HepG2 (cell line): Measurements from ENCODE around the gene ACSM5. TPM values are rescaled to one million over a fixed set of nuclear protein-coding genes. Genes with fewer than 3 reads are reported as not detected.

Experiments
- CBFB ChIP-seq: sonication (generic); formaldehyde crosslinking; IDR thresholded peaks from 2 replicates; pipeline ENCODE4 v1.4.0; 2020; ENCODE audit warnings: missing genetic modification reagents
- HES4 ChIP-seq: sonication (generic); formaldehyde crosslinking; IDR thresholded peaks from 2 replicates; pipeline ENCODE4 v1.9.0; 2021; ENCODE audit warnings: mild to moderate bottlenecking, missing genetic modification reagents, borderline replicate concordance
- RFXAP ChIP-seq: sonication (generic); formaldehyde crosslinking; IDR thresholded peaks from 2 replicates; pipeline ENCODE4 v1.4.0; 2020; ENCODE audit warnings: missing genetic modification reagents, borderline replicate concordance
- TBX2 ChIP-seq: sonication (generic); formaldehyde crosslinking; IDR thresholded peaks from 2 replicates; pipeline ENCODE4 v1.5.0; 2020; ENCODE audit warnings: missing genetic modification reagents, mild to moderate bottlenecking, borderline replicate concordance
- ZNF451 ChIP-seq: sonication (generic); formaldehyde crosslinking; IDR thresholded peaks from 2 replicates; pipeline ENCODE4 v1.5.0; 2020; ENCODE audit warnings: mild to moderate bottlenecking, missing genetic modification reagents
- ZNF687 ChIP-seq: sonication (generic); formaldehyde crosslinking; IDR thresholded peaks from 2 replicates; pipeline ENCODE4 v1.5.1; 2020; ENCODE audit warnings: mild to moderate bottlenecking, missing genetic modification reagents, moderate library complexity
- polyA plus RNA-seq, 8 experiments: library from polyadenylated mRNA; depleted of rRNA in 3 of 8; stranded (reverse) in 7 of 8; unstranded in 1 of 8; fragments of >200 nt; fragmentation: Illumina TruSeq in 4 of 8; extraction: Trizol in 4 of 8; gene quantifications; 2 replicates each; pipeline versions ENCODE4 v1.2.1 to v1.2.3, GENCODE V29; 2011 to 2016; ENCODE audit warnings: low read depth in 4 of 8, missing spikeins in 1 of 8, mixed read lengths in 1 of 8; ENCODE audit not compliant: insufficient read depth in 1 of 8
- total RNA-seq, 5 experiments: library from RNA; depleted of rRNA; stranded (reverse); fragments of >200 nt; fragmentation: Illumina TruSeq; extraction: Trizol; gene quantifications; 2 replicates each; pipeline ENCODE4 v1.2.3, GENCODE V29; 2016; ENCODE audit warnings: low read depth in 1 of 5
- TF ChIP-seq, protein P1 (sequence below): sonication (generic); formaldehyde crosslinking; IDR thresholded peaks from 2 replicates; pipeline ENCODE4 v1.4.0; 2020; ENCODE audit warnings: missing genetic modification reagents, borderline replicate concordance
- TF ChIP-seq, protein P2 (sequence below): IDR thresholded peaks from 2 replicates; pipeline ENCODE4 v1.6.1; 2016; ENCODE audit warnings: missing compliant biosample characterization, missing genetic modification reagents, borderline replicate concordance
- TF ChIP-seq, protein P3 (sequence below): sonication (generic); formaldehyde crosslinking; IDR thresholded peaks from 2 replicates; pipeline ENCODE4 v1.4.0; 2020; ENCODE audit warnings: mild to moderate bottlenecking, missing genetic modification reagents

ACSM5 gene
- total and polyA plus RNA-seq, 2 of the 13 experiments (the other 11 are each of a cell fraction or from before 2014, with no cell fraction given): 9.1 to 15.0 TPM

DNA sequence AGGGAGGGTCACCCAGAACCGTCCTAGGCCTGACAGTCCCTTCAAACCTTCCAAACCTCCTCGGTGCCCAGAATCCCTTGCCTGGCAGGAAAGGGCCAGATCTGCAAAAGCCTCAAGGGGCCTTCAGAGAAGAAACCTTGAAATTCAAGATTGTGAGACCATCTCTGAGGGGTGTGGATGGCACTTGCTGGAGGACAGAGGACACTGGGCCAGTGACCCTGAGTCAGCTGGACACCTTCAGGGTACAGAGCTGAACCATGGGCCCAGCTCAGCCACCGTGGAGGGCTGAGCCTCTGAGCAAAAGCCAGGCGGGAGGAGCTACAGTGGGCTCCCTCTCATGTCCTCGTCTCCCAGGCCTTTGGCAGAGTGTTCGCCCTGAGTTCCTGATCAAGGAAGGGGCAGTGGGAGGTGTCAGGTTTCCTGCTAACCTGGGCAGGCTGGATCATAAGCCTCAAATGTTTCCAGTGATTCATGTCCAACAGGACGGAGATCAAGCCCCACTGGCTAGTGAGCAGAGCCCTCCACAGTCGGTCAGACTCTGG, 7.8 kb upstream of the ACSM5 start (continued):
- 0 out of 2 replicates have a peak, but pooled peaks have one; percentile 19 for TF ChIP-seq CBFB (CRISPR knock-in tag)
- TF ChIP-seq, protein P1, sequence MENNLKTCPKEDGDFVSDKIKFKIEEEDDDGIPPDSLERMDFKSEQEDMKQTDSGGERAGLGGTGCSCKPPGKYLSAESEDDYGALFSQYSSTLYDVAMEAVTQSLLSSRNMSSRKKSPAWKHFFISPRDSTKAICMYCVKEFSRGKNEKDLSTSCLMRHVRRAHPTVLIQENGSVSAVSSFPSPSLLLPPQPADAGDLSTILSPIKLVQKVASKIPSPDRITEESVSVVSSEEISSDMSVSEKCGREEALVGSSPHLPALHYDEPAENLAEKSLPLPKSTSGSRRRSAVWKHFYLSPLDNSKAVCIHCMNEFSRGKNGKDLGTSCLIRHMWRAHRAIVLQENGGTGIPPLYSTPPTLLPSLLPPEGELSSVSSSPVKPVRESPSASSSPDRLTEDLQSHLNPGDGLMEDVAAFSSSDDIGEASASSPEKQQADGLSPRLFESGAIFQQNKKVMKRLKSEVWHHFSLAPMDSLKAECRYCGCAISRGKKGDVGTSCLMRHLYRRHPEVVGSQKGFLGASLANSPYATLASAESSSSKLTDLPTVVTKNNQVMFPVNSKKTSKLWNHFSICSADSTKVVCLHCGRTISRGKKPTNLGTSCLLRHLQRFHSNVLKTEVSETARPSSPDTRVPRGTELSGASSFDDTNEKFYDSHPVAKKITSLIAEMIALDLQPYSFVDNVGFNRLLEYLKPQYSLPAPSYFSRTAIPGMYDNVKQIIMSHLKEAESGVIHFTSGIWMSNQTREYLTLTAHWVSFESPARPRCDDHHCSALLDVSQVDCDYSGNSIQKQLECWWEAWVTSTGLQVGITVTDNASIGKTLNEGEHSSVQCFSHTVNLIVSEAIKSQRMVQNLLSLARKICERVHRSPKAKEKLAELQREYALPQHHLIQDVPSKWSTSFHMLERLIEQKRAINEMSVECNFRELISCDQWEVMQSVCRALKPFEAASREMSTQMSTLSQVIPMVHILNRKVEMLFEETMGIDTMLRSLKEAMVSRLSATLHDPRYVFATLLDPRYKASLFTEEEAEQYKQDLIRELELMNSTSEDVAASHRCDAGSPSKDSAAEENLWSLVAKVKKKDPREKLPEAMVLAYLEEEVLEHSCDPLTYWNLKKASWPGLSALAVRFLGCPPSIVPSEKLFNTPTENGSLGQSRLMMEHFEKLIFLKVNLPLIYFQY (CRISPR knock-in tag): peak; percentile 63; the same call in 1 of the 2 replicates
- no peak for TF ChIP-seq RFXAP (CRISPR knock-in tag)
- no peak for TF ChIP-seq HES4
- TF ChIP-seq, protein P2, sequence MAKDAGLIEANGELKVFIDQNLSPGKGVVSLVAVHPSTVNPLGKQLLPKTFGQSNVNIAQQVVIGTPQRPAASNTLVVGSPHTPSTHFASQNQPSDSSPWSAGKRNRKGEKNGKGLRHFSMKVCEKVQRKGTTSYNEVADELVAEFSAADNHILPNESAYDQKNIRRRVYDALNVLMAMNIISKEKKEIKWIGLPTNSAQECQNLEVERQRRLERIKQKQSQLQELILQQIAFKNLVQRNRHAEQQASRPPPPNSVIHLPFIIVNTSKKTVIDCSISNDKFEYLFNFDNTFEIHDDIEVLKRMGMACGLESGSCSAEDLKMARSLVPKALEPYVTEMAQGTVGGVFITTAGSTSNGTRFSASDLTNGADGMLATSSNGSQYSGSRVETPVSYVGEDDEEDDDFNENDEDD (CRISPR knock-in tag): 0 out of 2 replicates have a peak, but pooled peaks have one; percentile 18
- peak; percentile 77 for TF ChIP-seq TBX2
- TF ChIP-seq ZNF451: 0 out of 2 replicates have a peak, but pooled peaks have one; percentile 63
- TF ChIP-seq ZNF687 (CRISPR knock-in tag): peak; percentile 87
- TF ChIP-seq, protein P3, sequence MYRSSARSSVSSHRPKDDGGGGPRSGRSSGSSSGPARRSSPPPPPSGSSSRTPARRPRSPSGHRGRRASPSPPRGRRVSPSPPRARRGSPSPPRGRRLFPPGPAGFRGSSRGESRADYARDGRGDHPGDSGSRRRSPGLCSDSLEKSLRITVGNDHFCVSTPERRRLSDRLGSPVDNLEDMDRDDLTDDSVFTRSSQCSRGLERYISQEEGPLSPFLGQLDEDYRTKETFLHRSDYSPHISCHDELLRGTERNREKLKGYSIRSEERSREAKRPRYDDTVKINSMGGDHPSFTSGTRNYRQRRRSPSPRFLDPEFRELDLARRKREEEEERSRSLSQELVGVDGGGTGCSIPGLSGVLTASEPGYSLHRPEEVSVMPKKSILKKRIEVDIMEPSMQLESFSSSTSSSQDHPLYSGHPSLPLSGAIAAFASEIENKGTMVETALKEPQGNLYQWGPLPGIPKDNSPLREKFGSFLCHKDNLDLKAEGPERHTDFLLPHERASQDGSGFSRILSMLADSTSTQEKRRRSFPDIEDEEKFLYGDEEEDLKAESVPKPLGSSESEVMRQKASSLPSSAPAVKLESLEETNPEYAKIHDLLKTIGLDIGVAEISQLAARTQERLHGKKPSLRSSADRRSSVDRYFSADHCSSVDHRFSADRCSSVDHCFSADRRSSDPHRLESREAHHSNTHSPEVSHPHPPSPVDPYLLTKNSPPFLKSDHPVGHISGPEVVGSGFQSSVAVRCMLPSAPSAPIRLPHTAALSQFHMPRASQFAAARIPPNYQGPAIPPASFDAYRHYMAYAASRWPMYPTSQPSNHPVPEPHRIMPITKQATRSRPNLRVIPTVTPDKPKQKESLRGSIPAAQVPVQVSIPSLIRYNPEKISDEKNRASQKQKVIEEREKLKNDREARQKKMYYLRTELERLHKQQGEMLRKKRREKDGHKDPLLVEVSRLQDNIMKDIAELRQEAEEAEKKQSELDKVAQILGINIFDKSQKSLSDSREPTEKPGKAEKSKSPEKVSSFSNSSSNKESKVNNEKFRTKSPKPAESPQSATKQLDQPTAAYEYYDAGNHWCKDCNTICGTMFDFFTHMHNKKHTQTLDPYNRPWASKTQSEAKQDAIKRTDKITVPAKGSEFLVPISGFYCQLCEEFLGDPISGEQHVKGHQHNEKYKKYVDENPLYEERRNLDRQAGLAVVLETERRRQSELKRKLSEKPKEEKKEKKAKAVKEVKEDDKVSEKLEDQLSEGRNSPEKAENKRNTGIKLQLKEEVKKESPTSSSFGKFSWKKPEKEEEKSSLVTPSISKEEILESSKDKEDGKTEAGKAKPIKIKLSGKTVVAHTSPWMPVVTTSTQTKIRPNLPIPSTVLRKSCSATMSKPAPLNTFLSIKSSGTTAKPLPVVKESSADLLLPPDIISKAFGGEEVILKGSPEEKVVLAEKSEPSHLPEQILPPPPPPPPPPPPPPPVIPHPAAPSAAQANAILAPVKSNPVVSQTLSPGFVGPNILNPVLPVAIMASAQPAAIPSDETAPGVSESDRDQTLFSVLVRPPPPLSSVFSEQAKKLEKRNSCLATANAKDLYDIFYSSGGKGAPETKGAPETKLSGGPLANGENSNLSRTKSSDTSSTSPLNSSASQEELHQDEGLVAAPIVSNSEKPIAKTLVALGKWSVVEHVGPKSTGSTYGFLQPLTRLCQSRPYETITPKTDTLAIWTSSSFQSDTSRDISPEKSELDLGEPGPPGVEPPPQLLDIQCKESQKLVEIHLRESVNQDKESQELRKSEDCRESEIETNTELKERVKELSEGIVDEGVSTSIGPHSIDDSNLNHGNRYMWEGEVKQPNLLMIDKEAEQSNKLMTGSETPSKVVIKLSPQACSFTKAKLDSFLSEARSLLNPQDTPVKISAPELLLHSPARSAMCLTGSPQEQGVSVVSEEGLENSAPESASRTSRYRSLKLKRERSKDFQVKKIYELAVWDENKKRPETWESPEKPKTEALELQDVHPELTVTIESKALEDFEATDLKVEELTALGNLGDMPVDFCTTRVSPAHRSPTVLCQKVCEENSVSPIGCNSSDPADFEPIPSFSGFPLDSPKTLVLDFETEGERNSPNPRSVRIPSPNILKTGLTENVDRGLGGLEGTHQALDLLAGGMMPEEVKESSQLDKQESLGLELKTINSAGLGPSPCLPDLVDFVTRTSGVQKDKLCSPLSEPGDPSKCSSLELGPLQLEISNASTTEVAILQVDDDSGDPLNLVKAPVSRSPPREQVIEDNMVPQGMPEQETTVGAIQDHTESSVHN: no peak
